Osteocyte (in vitro differentiated cells): ENCODE data around the gene MICB. TPM values are rescaled to one million over a fixed set of nuclear protein-coding genes. Genes with fewer than 3 reads are reported as not detected.

Experiments used
- DNase-seq: peaks from one replicate; pipeline ENCODE4 v3.0.0; 2021; ENCODE audit warnings: mixed read lengths; ENCODE audit not compliant: unreplicated experiment; ENCODE audit errors: extremely low spot score
- H3K27ac Mint-ChIP-seq: one replicate; pipeline ENCODE4 v1.8.0; 2021; ENCODE audit warnings: mild to moderate bottlenecking, mixed read lengths; ENCODE audit not compliant: unreplicated experiment
- H3K27me3 Mint-ChIP-seq: one replicate; pipeline ENCODE4 v1.8.0; 2021; ENCODE audit warnings: mixed read lengths; ENCODE audit not compliant: unreplicated experiment
- H3K36me3 Mint-ChIP-seq: one replicate; pipeline ENCODE4 v1.8.0; 2021; ENCODE audit warnings: mixed read lengths; ENCODE audit not compliant: unreplicated experiment
- H3K4me1 Mint-ChIP-seq: one replicate; pipeline ENCODE4 v1.8.0; 2021; ENCODE audit warnings: mixed read lengths; ENCODE audit not compliant: unreplicated experiment
- H3K4me3 Mint-ChIP-seq: one replicate; pipeline ENCODE4 v1.8.0; 2021; ENCODE audit warnings: mild to moderate bottlenecking, moderate library complexity, mixed read lengths; ENCODE audit not compliant: unreplicated experiment
- H3K9me3 Mint-ChIP-seq: one replicate; pipeline ENCODE4 v1.8.0; 2021; ENCODE audit warnings: mixed read lengths; ENCODE audit not compliant: unreplicated experiment
- total RNA-seq: library from RNA; stranded (reverse); gene quantifications from 2 replicates; pipeline ENCODE4 v1.2.1, GENCODE V29; 2021
- TF ChIP-seq, protein P1 (sequence below): fragments of 200-600 bp; sonication (generic); IDR thresholded peaks from 2 replicates; pipeline ENCODE4 v1.5.0; 2021; ENCODE audit warnings: antibody characterized with exemption, mild to moderate bottlenecking, moderate library complexity

The MICB gene
- total RNA-seq, 1 donor from 2014 or later, result 12.1 TPM

DNA sequence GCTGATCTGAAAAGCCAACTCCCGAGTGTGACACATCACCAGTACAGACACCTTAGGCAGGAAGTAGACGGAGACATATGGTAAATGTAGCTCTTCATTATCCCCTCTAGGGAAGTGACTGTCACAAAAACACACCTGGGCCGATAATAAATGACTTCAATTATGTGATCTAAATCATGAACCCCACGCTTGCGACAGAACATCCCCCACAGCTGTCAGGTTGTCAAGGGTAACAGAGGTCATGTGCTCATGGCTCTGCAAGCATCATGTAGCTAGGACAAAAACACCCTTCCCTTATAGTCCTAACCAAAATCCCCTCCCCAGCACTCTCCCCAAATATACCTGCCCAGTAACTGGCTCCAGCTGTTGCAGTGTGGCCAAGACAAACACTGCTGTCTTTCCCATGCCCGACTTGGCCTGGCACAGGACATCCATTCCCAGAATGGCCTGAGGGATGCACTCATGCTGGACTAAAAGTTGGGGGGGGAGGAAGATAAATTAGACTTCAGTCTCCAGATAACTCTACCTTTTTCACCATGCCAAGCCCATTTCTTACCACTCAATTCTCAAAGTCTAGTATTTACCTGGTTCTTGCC, 41.0 kb downstream of the MICB start:
- TF ChIP-seq, protein P1, sequence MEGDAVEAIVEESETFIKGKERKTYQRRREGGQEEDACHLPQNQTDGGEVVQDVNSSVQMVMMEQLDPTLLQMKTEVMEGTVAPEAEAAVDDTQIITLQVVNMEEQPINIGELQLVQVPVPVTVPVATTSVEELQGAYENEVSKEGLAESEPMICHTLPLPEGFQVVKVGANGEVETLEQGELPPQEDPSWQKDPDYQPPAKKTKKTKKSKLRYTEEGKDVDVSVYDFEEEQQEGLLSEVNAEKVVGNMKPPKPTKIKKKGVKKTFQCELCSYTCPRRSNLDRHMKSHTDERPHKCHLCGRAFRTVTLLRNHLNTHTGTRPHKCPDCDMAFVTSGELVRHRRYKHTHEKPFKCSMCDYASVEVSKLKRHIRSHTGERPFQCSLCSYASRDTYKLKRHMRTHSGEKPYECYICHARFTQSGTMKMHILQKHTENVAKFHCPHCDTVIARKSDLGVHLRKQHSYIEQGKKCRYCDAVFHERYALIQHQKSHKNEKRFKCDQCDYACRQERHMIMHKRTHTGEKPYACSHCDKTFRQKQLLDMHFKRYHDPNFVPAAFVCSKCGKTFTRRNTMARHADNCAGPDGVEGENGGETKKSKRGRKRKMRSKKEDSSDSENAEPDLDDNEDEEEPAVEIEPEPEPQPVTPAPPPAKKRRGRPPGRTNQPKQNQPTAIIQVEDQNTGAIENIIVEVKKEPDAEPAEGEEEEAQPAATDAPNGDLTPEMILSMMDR, result no peak
- Mint-ChIP-seq H3K9me3 (no peaks in the 10 kb centered on the region), H3K36me3 (peaks cover 56% of the 10 kb centered on the region), H3K4me1 (peaks cover 34% of the 10 kb centered on the region), H3K4me3 (peak overlapping the region; percentile 96), H3K27ac (peak overlapping the region; percentile 9), H3K27me3 (no peaks in the 10 kb centered on the region)
- DNase-seq, result no peak

DNA sequence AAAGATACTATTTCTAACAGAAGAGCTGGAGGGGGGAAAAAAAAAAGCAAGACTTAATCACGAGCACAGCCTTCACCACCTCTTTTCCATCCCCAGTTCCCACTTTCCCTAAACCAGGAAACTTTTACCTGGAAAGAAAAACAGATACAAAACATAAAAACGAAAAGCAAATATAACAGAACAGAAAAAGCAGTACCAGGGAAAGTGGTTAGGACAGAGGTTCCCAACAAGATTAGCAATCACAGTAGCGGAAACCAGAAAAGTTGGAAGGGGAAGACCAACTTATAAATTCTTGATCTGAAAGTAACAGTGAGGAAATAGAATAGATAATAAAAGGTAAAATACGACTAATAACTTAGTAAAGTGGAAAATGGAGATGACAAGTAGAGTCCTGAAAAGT, 42.7 kb downstream of the MICB start:
- Mint-ChIP-seq H3K4me1 (peaks cover 38% of the 10 kb centered on the region), H3K27me3 (no peaks in the 10 kb centered on the region), H3K36me3 (peaks cover 39% of the 10 kb centered on the region), H3K4me3 (peak overlapping the region; percentile 96), H3K27ac (peak overlapping the region; percentile 99), H3K9me3 (no peaks in the 10 kb centered on the region)
- TF ChIP-seq, protein P1, result no peak
- no peak for DNase-seq

DNA sequence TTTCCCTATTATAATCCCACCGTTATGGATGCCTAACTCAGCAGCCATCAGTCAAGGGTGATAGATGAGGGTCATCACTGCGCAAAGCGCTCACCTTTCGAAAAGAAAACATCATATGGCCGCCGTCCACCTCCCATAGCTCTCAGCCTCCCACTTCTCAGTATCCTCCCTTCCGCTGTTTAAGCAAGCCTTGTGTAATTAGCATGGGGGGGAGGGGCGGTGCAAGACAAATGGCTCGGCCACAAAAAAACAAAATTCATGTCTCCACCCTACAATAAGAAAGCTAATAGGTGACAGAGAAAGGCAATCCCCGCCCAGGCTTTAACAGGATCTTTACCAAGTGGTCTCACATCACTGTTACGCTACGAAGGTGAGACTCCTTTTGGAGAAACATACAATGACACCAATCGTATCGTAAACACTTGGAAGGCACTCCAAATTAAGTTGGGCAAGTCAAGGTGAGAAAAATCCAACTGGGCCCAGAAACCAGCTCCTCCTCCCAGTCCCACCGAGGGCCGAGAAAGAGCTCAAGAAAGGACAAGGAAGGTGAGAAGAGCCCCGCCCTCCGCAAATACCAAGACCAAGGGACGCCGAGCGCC, 43.2 kb downstream of the MICB start:
- TF ChIP-seq, protein P1, result no peak
- peaks cover 44% of the 10 kb centered on the region for H3K4me1 Mint-ChIP-seq

DNA sequence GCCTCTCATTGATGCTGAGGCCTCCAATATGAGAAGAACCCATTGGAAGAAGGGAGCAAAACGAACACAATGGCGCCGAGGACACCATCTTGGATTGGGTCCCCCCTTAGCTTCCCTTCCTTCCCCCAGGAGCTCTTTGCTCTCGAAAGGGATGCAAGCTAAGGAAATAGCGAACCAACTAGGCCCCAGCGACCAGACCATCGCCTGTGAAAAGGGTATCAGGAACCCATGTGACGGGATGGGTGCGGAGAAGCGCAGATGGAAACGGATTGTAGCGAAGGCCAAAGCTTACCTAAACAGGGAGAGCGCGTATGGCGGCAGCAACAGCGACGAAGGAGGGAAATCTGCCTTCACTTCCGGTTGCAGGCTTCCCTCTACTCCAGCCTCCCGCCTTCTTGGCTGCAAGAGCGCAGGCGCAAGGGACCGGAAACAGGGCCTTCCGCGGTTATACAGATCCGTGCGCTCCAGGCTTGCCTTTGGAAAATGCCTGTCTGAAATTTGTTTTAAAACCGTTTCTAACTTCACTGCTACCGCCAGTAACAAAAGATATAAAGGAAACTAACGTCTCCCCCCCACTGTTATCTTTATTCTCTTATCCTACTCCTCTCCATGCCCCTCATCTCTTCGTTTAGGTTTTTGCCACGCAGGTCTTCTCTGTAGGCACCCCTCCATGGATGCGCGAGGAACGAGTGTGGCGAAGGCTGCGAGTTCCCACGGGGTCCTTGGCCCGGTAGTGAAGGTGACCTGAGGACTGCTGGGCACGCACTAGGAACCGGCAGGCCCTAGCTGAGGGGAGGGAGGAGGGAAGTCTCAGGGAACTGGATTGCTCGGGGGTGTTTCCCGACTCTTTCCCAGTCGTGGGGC, 43.9 kb downstream of the MICB start, which contains the start of gene DDX39B:
Gene DDX39B, minus strand, starts transcription at position 346 of the 864 bp plus-strand sequence. CDS start 1,471 bp downstream, outside the sequence.
- Mint-ChIP-seq H3K4me3 (peak within 1 kb of the TSS; percentile 96), H3K36me3 (peaks cover 28% of the 10 kb centered on the region), H3K9me3 (no peaks in the 10 kb centered on the region), H3K27ac (peak within 1 kb of the TSS; percentile 99), H3K27me3 (no peaks in the 10 kb centered on the region), H3K4me1 (peaks cover 50% of the 10 kb centered on the region)
- peak; percentile 97 for DNase-seq
- TF ChIP-seq, protein P1, result no peak

More for the DNA sequence above, 43.2 kb downstream of the MICB start:
- Mint-ChIP-seq H3K27ac (peak overlapping the region; percentile 99), H3K4me3 (peak overlapping the region; percentile 96), H3K9me3 (no peaks in the 10 kb centered on the region), H3K36me3 (peaks cover 34% of the 10 kb centered on the region), H3K27me3 (no peaks in the 10 kb centered on the region)
- DNase-seq, result no peak

DNA sequence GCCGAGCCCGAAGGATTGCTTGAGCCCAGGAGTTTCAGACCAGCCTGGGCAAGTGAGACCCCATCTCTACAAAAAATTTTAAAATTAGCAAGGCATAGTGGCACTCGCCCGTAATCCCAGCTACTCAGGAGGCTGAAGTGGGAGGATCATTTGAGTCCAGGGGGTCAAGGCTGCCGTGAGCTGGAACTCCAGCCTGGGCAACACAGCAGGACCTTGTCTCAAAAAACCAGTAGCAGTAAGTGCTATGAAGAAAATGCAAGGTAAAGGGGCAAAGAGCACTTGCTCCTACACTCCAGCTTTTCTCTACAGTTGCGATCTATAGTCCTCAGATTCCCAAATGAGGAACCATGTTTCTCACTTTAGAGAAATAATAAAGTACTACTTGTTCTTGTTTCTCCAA, 45.7 kb downstream of the MICB start:
- no peaks in the 10 kb centered on the region for H3K9me3 Mint-ChIP-seq
- H3K4me1 Mint-ChIP-seq, result peaks cover 59% of the 10 kb centered on the region
- TF ChIP-seq, protein P1, result no peak
- peaks cover 20% of the 10 kb centered on the region for H3K36me3 Mint-ChIP-seq
- H3K4me3 Mint-ChIP-seq, result no peak overlapping the region
- H3K27me3 Mint-ChIP-seq, result no peaks in the 10 kb centered on the region
- DNase-seq, result no peak
- peak overlapping the region; percentile 99 for H3K27ac Mint-ChIP-seq
